ENCODE data around the gene RPS27. TPM values are rescaled to one million over a fixed set of nuclear protein-coding genes. Genes with fewer than 3 reads are reported as not detected.

The RPS27 gene
- total and polyA plus RNA-seq, 2 of the 13 experiments (the other 11 are each of a cell fraction or from before 2014, with no cell fraction given): 3,737 to 9,964 TPM

GRCh38 chr1:153963030-153963849, 27.3 kb upstream of the RPS27 start, which contains the start of gene SLC39A1 (continued):
- TF ChIP-seq EEA1 (CRISPR knock-in tag; IDR thresholded peaks at IDR 0.05; ENCODE audit: borderline replicate concordance) (peak; percentile 19; the same call in 1 of the 2 replicates), ATF7-NPFF (CRISPR knock-in tag; IDR thresholded peaks at IDR 0.05; ENCODE audit: low read depth) (peak; percentile 78; the same call in 1 of the 2 replicates), SYNCRIP (IDR thresholded peaks at IDR 0.05; ENCODE audit: insufficient read depth, low read depth, low read length) (no peak), ZNF747 (CRISPR knock-in tag; IDR thresholded peaks at IDR 0.05; ENCODE audit: borderline replicate concordance) (no peak; the same call in 1 of the 2 replicates), TBX3 (IDR thresholded peaks at IDR 0.05; ENCODE audit: borderline replicate concordance) (no peak), ZNF282 (IDR thresholded peaks at IDR 0.05; ENCODE audit: partially characterized antibody) (no peak), EP300 (IDR thresholded peaks at IDR 0.05; ENCODE audit: low read depth in 2 of 2, low read length in 2 of 2) (no peak), EP300 (CRISPR knock-in tag; IDR thresholded peaks at IDR 0.05; ENCODE audit: borderline replicate concordance) (no peak), ETV5 (CRISPR knock-in tag; IDR thresholded peaks at IDR 0.05; ENCODE audit: borderline replicate concordance) (peak; percentile 82), HDAC2 (CRISPR knock-in tag; IDR thresholded peaks at IDR 0.05) (peak; percentile 14; the same call in 1 of the 2 replicates), ZBTB38 (CRISPR knock-in tag; IDR thresholded peaks at IDR 0.05) (no peak), THAP7 (CRISPR knock-in tag; IDR thresholded peaks at IDR 0.05) (no peak), SNAI1 (CRISPR knock-in tag; IDR thresholded peaks at IDR 0.05; ENCODE audit: borderline replicate concordance) (no peak), KDM4B (CRISPR knock-in tag; IDR thresholded peaks at IDR 0.05) (no peak), HOXD1 (CRISPR knock-in tag; IDR thresholded peaks at IDR 0.05) (0 out of 2 replicates have a peak, but pooled peaks have one; percentile 55), PTBP1 (IDR thresholded peaks at IDR 0.05; ENCODE audit: low read depth, low read length, poor library complexity, severe bottlenecking) (no peak), MIER3 (CRISPR knock-in tag; IDR thresholded peaks at IDR 0.05; ENCODE audit: borderline replicate concordance) (no peak; the same call in 1 of the 2 replicates), ETV6 (CRISPR knock-in tag; conservative IDR thresholded peaks at IDR 0.05) (no peak), NCOR1 (IDR thresholded peaks at IDR 0.05; ENCODE audit: borderline replicate concordance, low read length) (0 out of 2 replicates have a peak, but pooled peaks have one; percentile 15), ZNF558 (CRISPR knock-in tag; IDR thresholded peaks at IDR 0.05; ENCODE audit: borderline replicate concordance) (no peak), E2F5 (CRISPR knock-in tag; conservative IDR thresholded peaks at IDR 0.05) (0 out of 2 replicates have a peak, but pooled peaks have one; percentile 43), AGO1 (IDR thresholded peaks at IDR 0.05; ENCODE audit: low read depth, low read length, poor library complexity, severe bottlenecking) (peak; percentile 48), HIC2 (CRISPR knock-in tag; IDR thresholded peaks at IDR 0.05; ENCODE audit: low read depth) (no peak), FOSL1 (CRISPR knock-in tag; IDR thresholded peaks at IDR 0.05; ENCODE audit: borderline replicate concordance) (no peak), ZNF670 (CRISPR knock-in tag; IDR thresholded peaks at IDR 0.05; ENCODE audit: borderline replicate concordance) (no peak), MTF2 (CRISPR knock-in tag; IDR thresholded peaks at IDR 0.05; ENCODE audit: borderline replicate concordance) (no peak)
